ENCODE results near the gene SOS2. TPM values are rescaled to one million over a fixed set of nuclear protein-coding genes. Genes with fewer than 3 reads are reported as not detected.

SOS2 gene
- total RNA-seq = 10 to 100 TPM; 39.7 to 58.8 (median 50.6) TPM

DNA sequence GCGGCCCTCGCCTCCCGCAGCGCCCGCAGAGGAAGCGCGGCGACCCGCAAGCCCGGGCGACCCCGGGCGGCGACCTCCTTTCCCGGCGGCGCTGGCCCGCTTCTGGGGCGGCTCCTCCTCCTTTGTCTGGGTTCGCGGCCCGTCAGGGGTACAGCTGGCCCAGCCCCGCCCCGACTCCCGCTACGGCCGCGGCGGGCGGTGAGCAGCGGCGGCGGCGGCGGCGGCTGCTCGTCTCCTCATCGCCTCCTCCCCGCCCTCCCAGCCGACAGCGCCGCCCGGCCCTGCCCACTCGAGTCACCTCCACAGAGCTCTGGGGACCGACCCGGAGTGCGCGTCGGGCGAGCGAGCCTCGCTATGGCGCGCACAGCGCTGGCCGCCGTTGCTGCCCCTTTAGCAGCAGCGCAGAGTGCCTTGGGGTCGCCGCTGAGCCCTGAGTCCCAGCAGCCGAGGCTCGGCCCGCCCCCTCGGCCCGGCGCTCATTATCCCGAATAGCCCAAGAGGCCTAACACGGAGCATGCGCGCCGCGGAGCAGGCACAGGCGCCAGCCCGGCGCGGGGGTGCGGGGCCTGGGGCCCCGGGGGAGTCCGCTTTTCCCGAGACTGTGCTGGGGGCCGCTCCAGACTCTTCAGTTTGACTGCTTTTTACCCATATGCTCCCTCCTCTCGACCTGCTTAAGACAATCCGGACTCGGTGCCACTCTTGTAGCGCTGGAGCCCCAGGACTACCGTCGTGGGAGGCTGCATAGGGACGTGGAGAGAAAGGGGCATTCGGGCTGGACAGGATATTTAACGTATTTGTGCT lies at the start of gene SOS2:
SOS2 (minus strand) TSS at position 104 of the 801 bp plus-strand sequence. CDS start 295 bp downstream, outside the sequence.
- Histone ChIP-seq H3K27me3 (no peaks in the 10 kb centered on the region), H3K36me3 (no peaks in the 10 kb centered on the region), H3K4me1 (peaks cover 8 to 53% (median 13%) of the 10 kb centered on the region in 3 donors), H3K9me3 (no peaks in the 10 kb centered on the region), H3K27ac (peak within 1 kb of the TSS; percentile 97 to 99 (median 97)), H3K4me3 (peak within 1 kb of the TSS; percentile 86 to 94)
- ATAC-seq = peak; percentile 96
- TF ChIP-seq, protein P1, sequence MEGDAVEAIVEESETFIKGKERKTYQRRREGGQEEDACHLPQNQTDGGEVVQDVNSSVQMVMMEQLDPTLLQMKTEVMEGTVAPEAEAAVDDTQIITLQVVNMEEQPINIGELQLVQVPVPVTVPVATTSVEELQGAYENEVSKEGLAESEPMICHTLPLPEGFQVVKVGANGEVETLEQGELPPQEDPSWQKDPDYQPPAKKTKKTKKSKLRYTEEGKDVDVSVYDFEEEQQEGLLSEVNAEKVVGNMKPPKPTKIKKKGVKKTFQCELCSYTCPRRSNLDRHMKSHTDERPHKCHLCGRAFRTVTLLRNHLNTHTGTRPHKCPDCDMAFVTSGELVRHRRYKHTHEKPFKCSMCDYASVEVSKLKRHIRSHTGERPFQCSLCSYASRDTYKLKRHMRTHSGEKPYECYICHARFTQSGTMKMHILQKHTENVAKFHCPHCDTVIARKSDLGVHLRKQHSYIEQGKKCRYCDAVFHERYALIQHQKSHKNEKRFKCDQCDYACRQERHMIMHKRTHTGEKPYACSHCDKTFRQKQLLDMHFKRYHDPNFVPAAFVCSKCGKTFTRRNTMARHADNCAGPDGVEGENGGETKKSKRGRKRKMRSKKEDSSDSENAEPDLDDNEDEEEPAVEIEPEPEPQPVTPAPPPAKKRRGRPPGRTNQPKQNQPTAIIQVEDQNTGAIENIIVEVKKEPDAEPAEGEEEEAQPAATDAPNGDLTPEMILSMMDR (IDR thresholded peaks at IDR 0.05) = peak in 3 of 4 experiments; percentile 4 to 53 (median 12)
- TF ChIP-seq EP300 (IDR thresholded peaks at IDR 0.05) (no peak), POLR2A (IDR thresholded peaks at IDR 0.05) (peak; percentile 92 to 95), POLR2AphosphoS5 (IDR thresholded peaks at IDR 0.05) (peak; percentile 73)
- WGBS, 2 donors (ENCODE audit: low coverage in 1 of 2) = 0% methylated on average over 1 of the region's 90 CpGs

DNA sequence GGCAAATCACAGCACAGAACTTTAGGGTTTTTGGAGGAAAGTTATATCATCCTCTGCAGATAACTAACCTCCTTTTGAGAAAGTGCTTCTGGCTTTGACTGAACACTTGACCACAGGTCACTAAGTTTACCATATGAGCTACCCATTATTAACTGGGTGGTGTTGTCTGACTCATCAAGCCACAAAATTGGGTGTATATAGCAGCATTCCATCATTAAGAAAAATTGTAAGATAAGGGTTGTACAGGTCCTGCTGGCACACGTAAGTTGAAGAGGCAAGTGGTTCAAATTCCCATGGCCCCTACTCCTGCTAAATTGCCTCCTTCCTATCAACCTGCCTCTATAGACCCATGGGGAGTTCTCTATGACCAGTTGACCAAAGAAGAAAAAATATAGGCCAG lies 41.1 kb upstream of the SOS2 start:
- TF ChIP-seq POLR2A (IDR thresholded peaks at IDR 0.05) (no peak), EP300 (IDR thresholded peaks at IDR 0.05) (no peak), POLR2AphosphoS5 (IDR thresholded peaks at IDR 0.05) (no peak)
- TF ChIP-seq, protein P1 (IDR thresholded peaks at IDR 0.05) = no peak
- Histone ChIP-seq H3K27me3 (no peaks in the 10 kb centered on the region), H3K4me1 (no peaks in the 10 kb centered on the region), H3K9me3 (no peaks in the 10 kb centered on the region), H3K27ac (no peak overlapping the region), H3K36me3 (peaks cover 0 to 15% of the 10 kb centered on the region in 2 donors), H3K4me3 (no peak overlapping the region)
- WGBS, 2 donors (ENCODE audit: low coverage in 1 of 2) = 83 to 100% methylated on average over 1 of the region's 1 CpG
- no peak for ATAC-seq

DNA sequence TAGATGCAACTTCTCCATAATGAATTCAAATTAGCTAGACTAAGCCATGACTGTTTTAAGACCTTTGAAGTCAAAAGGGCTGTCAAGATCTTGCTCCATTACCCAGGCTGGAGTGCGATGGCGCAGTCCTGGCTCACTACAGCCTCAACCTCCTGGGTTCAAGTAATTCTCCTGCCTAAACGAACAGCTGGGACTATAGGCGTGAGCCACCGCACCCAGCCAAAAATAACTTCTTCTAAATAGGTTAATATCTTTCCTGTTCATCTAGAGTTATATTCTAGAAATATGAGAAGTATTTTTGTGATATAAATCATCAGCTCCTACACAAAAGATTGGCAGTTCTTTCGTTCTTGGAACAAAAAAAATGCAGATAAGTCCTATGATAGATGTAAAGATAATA lies 39.6 kb upstream of the SOS2 start:
- no peaks in the 10 kb centered on the region for H3K27me3 ChIP-seq
- no peak for ATAC-seq
- no peaks in the 10 kb centered on the region for H3K9me3 ChIP-seq
- 93% methylated on average over 5 to 6 of the region's 6 CpGs for WGBS, 2 donors (ENCODE audit: low coverage in 1 of 2)
- H3K27ac ChIP-seq = no peak overlapping the region
- H3K4me3 ChIP-seq = no peak overlapping the region
- H3K36me3 ChIP-seq = peaks cover 0 to 20% of the 10 kb centered on the region in 2 donors
- no peaks in the 10 kb centered on the region for H3K4me1 ChIP-seq
- TF ChIP-seq EP300 (IDR thresholded peaks at IDR 0.05) (no peak), POLR2AphosphoS5 (IDR thresholded peaks at IDR 0.05) (no peak), POLR2A (IDR thresholded peaks at IDR 0.05) (no peak)
- TF ChIP-seq, protein P1 (IDR thresholded peaks at IDR 0.05) = no peak

DNA sequence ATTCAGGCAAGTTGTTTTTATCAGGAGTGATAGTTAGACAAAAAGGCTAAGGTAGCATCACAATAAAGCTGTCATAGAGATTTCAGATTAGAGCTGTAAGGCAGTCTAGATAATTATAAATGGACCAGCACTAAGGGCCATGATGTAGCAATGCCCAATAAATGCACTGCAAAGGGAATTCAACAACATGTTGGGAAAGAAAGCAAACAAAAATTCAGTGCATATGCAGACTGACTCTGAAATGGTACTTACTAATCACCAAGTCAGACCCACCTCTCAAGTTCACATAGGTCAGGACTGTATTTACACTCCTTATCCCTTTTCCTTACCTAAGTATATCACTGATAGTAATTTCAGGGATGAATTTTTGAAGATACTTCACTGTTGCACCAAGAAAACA lies 33.7 kb upstream of the SOS2 start:
- ATAC-seq = no peak
- Histone ChIP-seq H3K27me3 (no peaks in the 10 kb centered on the region), H3K27ac (no peak overlapping the region), H3K36me3 (peaks cover 0 to 45% of the 10 kb centered on the region in 2 donors), H3K4me3 (no peak overlapping the region), H3K9me3 (no peaks in the 10 kb centered on the region), H3K4me1 (no peaks in the 10 kb centered on the region)
- TF ChIP-seq EP300 (IDR thresholded peaks at IDR 0.05) (no peak), POLR2A (IDR thresholded peaks at IDR 0.05) (no peak), POLR2AphosphoS5 (IDR thresholded peaks at IDR 0.05) (no peak)
- TF ChIP-seq, protein P1 (IDR thresholded peaks at IDR 0.05) = no peak

DNA sequence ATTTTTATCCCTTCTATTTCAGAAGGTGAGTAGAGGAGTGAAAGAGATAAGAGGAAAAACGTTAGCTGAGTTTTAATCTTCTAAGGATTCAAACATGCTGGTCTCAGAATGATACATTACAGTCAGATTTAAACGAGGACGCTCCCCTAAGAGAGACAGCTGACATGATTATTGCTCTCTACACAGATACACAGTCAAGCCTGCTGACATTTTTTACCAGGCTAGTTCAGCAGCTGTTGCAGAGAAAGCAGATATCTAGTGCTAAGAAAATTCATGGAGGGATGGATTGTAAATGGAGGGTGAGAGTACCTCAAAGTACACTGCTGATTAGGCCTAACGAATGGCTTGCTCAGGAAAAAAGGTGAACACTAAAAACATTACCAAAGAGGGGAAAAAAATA lies 31.9 kb upstream of the SOS2 start:
- Histone ChIP-seq H3K36me3 (peaks cover 0 to 39% of the 10 kb centered on the region in 2 donors), H3K9me3 (no peaks in the 10 kb centered on the region), H3K4me3 (no peak overlapping the region), H3K4me1 (no peaks in the 10 kb centered on the region), H3K27me3 (no peaks in the 10 kb centered on the region), H3K27ac (no peak overlapping the region)
- no peak for ATAC-seq
- whole genome bisulfite sequencing, 2 donors (ENCODE audit: low coverage in 1 of 2) = 65 to 82% methylated on average over 4 of the region's 4 CpGs
- no peak for TF ChIP-seq POLR2AphosphoS5 (IDR thresholded peaks at IDR 0.05)
- TF ChIP-seq EP300 (IDR thresholded peaks at IDR 0.05) = no peak
- no peak for TF ChIP-seq POLR2A (IDR thresholded peaks at IDR 0.05)
- TF ChIP-seq, protein P1 (IDR thresholded peaks at IDR 0.05) = no peak
